GM21717 (cell line): ENCODE measurements around the gene SKI.

Source experiments
- ATAC-seq: cut with Tn5 transposase; IDR thresholded peaks from one replicate; pipeline ENCODE4 v1.9.1; 2021; ENCODE audit warnings: mild to moderate bottlenecking, moderate library complexity; ENCODE audit not compliant: unreplicated experiment

Gene SKI

DNA sequence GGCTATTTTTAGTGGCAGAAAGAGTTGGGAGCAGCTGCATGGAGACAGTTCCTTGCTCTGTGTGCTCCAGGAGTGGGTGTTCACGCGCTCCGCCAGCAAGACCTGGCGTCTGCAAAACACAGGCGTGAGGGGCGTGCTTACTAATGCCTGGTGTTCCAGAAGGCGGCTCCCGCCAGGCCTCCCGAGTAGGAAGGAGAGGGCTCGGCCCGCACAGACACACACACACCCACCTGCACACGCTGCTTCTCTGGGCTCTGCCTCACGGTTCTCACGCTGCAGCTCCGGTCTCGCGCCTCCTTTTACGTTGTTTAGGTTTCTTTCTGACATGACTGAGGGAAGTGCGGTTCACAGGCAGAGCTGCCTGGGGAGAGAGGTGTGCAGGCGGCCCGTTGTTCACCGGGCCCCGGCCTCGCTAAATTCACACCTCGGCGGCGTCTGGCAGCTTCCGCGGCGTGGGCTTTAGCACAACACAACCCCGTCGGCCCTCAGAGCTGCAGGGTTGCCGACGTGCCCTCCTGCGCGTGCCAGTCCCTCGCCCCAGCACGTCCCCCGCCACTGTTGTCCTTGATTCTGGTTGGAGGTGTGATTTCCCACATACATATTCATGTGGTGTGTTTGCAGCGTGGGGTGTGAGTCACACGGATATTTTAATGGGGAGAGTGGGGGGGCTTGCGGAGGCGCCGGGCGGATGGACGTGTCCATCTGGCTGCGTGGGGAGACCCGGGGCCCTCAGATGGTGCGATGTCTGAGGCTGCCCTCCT lies 77.0 kb downstream of the SKI start:
- ATAC-seq = no peak

DNA sequence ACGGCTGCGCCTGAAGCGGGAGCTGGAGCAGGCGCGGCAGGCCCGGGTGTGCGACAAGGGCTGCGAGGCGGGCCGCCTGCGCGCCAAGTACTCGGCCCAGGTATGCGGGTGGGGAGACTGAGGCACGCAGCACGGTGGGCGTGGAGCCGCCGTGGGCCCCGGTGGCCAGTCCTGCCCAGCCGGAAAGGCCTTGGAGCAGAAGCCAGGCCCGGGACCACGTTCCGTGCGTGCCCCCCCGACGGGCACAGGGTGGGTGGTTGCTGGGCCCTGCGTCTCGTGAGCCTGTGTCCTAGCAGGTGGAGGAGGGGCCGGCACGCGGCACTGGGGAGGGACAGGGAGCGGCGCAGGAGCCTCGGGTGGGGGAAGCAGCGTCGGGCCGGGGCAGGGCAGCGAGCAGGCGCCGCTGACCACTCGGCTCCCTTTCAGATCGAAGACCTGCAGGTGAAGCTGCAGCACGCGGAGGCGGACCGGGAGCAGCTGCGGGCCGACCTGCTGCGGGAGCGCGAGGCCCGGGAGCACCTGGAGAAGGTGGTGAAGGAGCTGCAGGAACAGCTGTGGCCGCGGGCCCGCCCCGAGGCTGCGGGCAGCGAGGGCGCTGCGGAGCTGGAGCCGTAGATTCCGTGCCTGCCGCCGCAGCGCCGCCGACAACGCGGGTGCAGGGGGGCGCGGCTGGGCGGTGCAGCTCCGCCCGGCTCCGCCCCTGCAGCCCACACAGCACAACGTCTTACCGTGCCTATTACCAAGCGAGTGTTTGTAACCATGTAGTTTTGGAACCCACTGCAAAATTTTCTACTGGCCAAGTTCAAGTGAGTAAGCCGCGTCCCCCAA lies 78.2 kb downstream of the SKI start:
- no peak for ATAC-seq

DNA sequence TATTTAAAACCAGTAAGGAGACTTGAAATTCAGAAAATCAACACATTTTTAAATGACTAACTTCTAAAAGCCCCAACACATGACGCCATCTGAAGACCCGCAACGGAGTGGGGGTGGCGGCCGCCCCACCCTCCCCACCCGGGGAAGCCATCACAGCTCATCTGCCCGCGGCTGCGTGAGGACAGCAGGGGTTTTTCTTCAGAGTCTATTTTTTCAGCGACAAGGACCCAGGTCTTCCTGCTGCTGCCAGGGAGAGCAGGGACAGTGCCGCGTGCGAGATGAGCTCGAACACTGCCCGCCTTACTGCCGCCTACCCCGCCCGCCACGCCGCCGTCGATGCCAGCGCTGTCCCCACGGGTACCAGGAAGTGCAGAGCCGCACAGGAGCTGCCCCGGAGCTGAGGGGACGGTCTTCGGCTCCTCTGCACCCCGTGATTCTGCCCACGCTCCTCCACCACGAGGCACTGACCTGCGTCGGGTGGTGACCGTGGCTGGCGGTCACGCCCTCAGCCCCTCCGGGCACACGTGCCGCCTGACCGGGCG lies 79.0 kb downstream of the SKI start:
- no peak for ATAC-seq

DNA sequence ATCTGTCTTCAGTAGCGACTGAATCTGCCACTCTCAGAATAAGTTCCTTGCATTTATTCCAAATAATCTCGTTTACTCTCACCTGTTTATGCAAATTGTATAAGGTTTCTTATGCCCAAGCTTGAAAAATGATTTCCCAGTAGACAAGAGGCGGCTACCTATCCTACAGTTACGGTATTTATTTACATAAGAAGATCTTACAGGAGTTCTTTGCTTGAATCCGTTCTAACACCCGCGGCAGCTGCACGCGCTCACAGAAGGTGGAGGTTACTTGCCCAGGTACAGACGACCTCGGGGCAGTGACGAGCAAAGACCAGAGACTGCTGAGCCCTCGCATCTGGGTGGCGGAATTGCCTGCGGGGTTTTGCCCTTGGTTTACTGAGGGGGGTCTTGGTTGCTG lies 79.9 kb downstream of the SKI start:
- no peak for ATAC-seq

- ATAC-seq = no peak
Measured at GRCh38 chr1:2308844-2309243, 80.7 kb downstream of the SKI start.

DNA sequence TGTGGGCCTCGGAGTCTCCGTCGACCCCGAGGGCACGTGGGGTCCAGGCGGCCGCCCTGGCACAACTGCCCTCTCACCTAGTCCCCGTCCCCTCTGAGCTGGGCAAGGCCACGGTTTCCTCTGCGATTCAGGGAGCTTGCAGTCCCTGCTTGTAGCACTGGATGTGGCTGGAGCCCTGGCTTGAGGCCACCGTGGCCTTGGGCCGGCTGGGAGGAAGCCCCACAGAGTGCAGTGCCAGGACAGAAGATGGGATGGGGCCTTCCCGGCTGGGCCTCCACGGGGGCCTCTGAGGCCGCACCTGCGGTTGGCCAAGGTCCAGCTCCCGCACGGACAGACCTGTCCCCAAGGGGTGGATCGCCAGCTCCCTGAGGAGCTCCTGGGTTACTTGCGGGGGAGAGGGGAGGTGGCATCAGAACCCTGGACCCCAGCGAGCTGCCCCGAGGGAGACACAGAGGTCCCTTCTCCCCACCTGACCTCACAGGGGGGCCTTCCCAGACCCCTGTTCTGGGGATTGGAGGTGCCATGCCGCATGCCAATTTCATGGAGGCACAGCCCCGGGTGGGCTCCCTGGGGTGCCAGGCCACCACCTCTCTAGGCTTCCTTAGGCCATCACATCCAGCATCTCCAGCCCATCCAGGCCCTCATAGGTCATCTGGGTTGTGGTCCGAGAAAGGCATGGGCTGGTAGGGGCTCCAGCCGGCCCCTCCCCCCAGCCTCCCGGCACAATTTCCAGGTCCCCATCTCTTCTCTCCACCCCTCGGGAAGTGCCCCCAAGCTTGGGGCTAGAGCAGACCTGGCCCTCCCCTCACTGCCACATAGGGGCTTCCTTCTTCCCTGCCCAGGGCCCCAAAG lies 82.4 kb downstream of the SKI start:
- ATAC-seq = no peak

- ATAC-seq = no peak
Measured at GRCh38 chr1:2311184-2312032, 83.3 kb downstream of the SKI start.

GRCh38 chr1:2312160-2312514 lies 84.0 kb downstream of the SKI start:
- no peak for ATAC-seq

- no peak for ATAC-seq
Measured at GRCh38 chr1:2312515-2313301, 84.6 kb downstream of the SKI start.

- ATAC-seq = no peak
Measured at GRCh38 chr1:2313651-2314261, 85.6 kb downstream of the SKI start.

GRCh38 chr1:2314273-2314802 lies 86.2 kb downstream of the SKI start:
- ATAC-seq = no peak

DNA sequence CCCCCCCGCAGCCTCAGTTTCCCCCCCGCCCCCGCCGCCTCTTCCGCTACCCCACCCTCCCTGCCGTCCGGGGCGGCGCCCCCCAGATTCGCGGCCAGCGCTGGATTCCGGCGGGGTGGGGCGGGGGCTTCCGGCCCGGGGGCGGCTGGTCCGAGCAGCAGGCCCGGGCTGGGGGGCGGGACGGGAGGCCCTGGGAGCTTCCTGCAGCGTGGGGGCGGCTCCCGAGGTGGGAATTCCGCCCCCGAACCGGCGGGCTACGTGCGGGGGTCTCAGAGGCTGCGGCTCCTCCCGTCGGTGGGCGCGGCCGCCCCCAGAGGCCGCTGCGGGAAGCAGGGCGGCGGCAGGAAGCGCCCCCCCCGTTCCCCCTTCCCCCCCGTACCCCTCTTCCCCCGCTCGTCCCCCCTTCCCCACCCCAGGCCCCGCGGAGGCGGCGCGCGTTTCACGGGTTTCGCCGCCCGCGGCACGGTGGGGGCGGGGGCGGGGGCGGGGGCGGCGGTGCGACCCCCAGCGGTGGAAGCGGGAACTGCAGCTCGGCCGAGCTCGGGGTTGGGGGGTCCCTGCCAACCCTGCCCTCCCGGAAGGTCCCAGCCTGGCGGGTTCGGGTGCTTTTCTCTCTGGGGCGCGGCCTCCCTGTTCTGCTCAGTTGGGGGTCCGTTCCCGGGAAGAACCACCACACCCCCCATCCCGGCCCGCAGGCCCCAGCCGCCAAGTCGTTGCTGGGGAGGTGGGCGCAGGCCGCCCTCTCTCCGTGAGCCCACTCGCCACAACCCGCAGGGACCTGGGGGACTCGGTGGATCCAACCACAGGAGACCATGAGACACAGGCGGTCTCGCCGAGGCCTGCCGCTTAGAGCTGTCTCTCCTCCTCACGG lies 86.9 kb downstream of the SKI start:
- ATAC-seq = no peak

DNA sequence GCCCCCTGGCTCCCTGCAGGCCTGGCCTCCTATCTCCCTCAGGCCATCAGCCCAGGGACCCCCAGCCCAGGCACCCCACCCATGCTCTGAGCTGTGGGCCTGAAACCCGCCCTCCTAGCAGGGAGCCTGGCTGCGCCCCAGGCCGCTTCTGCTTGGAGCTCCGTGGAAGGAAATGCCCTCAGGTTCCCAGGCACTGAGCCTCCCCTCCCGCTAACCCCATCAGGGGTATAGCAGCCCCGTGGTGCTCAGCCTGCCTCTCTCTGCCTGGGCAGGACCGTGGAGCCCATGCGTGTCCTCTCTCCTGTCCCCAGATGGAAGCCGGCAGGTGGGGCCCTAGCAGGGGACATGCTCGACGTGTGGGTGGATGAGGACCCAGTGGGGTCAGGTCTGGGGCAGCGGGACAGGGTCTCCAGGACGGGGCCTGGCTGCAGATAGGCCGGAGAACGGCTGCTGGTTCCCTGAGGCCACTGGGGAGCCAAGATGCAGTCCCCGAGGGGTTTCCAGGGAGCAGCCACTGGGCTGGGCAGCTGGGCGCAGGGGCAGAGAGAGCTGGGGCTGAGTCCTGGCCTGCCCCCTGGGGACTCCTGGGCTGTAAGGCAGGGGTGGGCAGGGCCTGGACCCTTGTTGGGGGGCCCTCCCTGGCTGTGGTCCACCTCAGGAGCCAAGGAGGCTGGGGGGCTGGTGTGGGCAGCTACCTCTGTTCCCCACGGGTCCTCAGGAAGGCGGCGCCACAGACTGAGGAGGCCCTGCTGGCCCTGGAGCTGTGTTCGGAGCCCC lies 87.7 kb downstream of the SKI start:
- no peak for ATAC-seq

DNA sequence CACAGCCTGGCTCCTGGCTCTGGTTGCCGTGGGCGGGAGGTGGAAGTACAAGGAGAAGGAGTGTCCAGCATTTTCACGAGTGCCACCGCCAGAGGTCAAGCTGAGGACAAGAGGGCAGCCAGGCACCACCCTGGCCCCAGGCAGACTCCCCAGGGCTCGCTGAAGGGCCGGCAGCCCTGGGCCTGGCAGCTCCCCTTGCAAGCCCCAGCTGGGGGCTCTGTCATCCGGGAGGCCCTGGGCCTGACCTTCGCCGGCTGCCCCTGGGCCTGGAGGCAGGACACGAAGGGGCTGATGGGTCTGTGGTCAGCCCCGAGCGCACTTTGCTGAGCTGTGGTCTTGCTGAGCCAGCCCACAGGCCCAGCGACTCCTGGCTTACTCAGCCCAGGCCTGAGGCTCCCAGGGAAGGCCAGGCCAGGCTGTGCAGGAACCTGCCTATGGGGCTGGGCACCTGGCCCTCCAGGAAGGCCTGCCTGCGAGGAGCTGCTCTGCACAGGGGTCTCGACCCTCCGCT lies 88.4 kb downstream of the SKI start:
- ATAC-seq = no peak

DNA sequence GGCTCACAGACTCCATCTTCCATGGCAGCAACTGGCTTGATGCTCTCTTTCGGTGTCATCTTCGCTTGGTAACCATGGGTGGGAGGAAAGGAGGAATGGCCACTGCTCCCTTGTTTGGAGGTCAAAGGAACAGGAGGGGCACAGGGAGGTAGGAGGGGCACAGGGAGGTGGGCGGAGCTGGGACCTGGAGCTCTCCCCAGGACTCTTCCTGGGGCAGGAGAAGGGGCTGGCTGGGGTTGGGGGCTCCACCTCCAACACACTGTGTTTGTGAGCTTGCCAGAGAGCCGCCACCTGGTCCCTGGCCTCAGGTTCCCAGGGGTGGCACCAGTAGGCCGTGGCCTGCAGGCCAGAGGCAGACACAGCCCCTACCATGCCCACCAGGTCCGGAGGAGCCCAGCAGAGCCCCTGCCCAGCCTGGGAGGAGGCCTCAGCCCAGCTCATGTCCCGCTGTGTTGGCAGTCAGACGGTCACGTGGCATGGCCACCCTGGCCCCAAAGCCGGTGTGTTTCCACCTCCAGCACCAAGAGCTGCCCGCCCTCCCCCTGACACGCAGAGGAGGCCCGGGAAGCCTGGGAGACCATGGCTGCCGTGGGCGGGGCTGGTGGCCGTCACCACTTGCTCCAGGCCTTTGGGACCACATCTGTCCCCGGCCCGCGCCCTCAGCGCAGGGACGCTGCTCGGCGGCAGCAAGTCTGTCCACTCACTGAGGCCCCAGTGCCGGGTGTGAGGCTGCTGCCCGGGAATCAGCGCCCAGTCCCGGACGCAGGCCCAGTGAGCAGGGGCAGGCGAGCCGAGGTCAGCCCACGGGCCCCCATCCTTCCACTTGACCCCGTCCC lies 89.3 kb downstream of the SKI start:
- ATAC-seq = no peak
